Activated CD8-positive, alpha-beta T cell treated with anti-CD3 and anti-CD28 coated beads for 36 hours (primary cell): ENCODE measurements around the gene HPD. TPM values are rescaled to one million over a fixed set of nuclear protein-coding genes. Genes with fewer than 3 reads are reported as not detected.

Source experiments
- ATAC-seq: fragments of 200-7000 bp; cut with Tn5 transposase; one replicate; pipeline ENCODE4 v1.10.0; 2021; ENCODE audit warnings: mild to moderate bottlenecking, moderate library complexity
- CTCF ChIA-PET: fragments of 350-600 bp; sonication (Branson Sonifier 250); formaldehyde crosslinking; loops from one replicate; lab custom pipeline; 2021; ENCODE audit warnings: antibody characterized with exemption; lab: Charles Lee
- POLR2A ChIA-PET: fragments of 350-600 bp; sonication (Branson Sonifier 250); formaldehyde crosslinking; loops from one replicate; lab custom pipeline; 2021; ENCODE audit warnings: antibody characterized with exemption; lab: Charles Lee
- DNase-seq: peaks from one replicate; pipeline ENCODE4 v3.0.0-alpha.2; 2020
- H3K27ac Mint-ChIP-seq: one replicate; pipeline ENCODE4 v1.8.0; 2021; ENCODE audit warnings: mild to moderate bottlenecking, mixed read lengths
- H3K27me3 Mint-ChIP-seq: one replicate; pipeline ENCODE4 v1.8.0; 2021; ENCODE audit warnings: mixed read lengths
- H3K36me3 Mint-ChIP-seq: one replicate; pipeline ENCODE4 v1.8.0; 2021; ENCODE audit warnings: low read depth, mixed read lengths
- H3K4me1 Mint-ChIP-seq: one replicate; pipeline ENCODE4 v1.8.0; 2021; ENCODE audit warnings: low read depth, mixed read lengths
- H3K4me3 Mint-ChIP-seq: one replicate; pipeline ENCODE4 v1.8.0; 2021; ENCODE audit warnings: mild to moderate bottlenecking, moderate library complexity, mixed read lengths
- H3K9me3 Mint-ChIP-seq: one replicate; pipeline ENCODE4 v1.8.0; 2021; ENCODE audit warnings: mixed read lengths
- intact Hi-C: fragments of 100-400 bp; cut with micrococcal nuclease; formaldehyde crosslinking; loops from one replicate; pipeline ENCODE4 v1.10.0; 2022
- total RNA-seq, 2 experiments: library from RNA; stranded (reverse); gene quantifications; one replicate each; pipeline ENCODE4 v1.2.3, GENCODE V29; 2021
- TF ChIP-seq, protein P1 (sequence below): fragments of 200-600 bp; IDR thresholded peaks from one replicate; pipeline ENCODE4 v1.8.0; 2022; ENCODE audit warnings: antibody characterized with exemption, mild to moderate bottlenecking

The HPD gene
- total RNA-seq, 2 experiments from 2014 or later: not detected

- TF ChIP-seq, protein P1, sequence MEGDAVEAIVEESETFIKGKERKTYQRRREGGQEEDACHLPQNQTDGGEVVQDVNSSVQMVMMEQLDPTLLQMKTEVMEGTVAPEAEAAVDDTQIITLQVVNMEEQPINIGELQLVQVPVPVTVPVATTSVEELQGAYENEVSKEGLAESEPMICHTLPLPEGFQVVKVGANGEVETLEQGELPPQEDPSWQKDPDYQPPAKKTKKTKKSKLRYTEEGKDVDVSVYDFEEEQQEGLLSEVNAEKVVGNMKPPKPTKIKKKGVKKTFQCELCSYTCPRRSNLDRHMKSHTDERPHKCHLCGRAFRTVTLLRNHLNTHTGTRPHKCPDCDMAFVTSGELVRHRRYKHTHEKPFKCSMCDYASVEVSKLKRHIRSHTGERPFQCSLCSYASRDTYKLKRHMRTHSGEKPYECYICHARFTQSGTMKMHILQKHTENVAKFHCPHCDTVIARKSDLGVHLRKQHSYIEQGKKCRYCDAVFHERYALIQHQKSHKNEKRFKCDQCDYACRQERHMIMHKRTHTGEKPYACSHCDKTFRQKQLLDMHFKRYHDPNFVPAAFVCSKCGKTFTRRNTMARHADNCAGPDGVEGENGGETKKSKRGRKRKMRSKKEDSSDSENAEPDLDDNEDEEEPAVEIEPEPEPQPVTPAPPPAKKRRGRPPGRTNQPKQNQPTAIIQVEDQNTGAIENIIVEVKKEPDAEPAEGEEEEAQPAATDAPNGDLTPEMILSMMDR: no peak
- H3K27ac Mint-ChIP-seq: no peak overlapping the region
- no peak overlapping the region for H3K4me3 Mint-ChIP-seq
- H3K36me3 Mint-ChIP-seq: peaks cover 30% of the 10 kb centered on the region
- intact Hi-C loops: no loop called here
- ATAC-seq (no peak), DNase-seq (no peak)
- peaks cover 2% of the 10 kb centered on the region for H3K4me1 Mint-ChIP-seq
- H3K27me3 Mint-ChIP-seq: no peaks in the 10 kb centered on the region
- CTCF ChIA-PET: interaction anchor here (1.0 to 1.5 kb wide), 2 partner anchors 15 to 30 kb away, joined by 3 to 4 read pairs; no protein-coding TSS in a partner anchor
- POLR2A ChIA-PET: interaction anchor here (0.7 to 3.4 kb wide), 7 partner anchors 10 to 63 kb away, joined by 3 to 17 read pairs (median 5); no protein-coding TSS in a partner anchor
- no peaks in the 10 kb centered on the region for H3K9me3 Mint-ChIP-seq
These were observed 32.1 kb downstream of the HPD start for GRCh38 chr12:121826318-121827150.

GRCh38 chr12:121825041-121825523 is 33.6 kb downstream of the HPD start:
- TF ChIP-seq, protein P1: no peak
- no peak overlapping the region for H3K27ac Mint-ChIP-seq
- DNase-seq: no peak
- ChIA-PET CTCF (no interaction called here), POLR2A (interaction anchor here (3.4 kb wide), 1 partner anchor 13 kb away, joined by 17 read pairs; no protein-coding TSS in a partner anchor)
- intact Hi-C loops: no loop called here
- H3K4me3 Mint-ChIP-seq: no peak overlapping the region
- H3K4me1 Mint-ChIP-seq: peaks cover 2% of the 10 kb centered on the region
- peaks cover 29% of the 10 kb centered on the region for H3K36me3 Mint-ChIP-seq
- ATAC-seq: no peak
- no peaks in the 10 kb centered on the region for H3K27me3 Mint-ChIP-seq
- H3K9me3 Mint-ChIP-seq: no peaks in the 10 kb centered on the region

- H3K9me3 Mint-ChIP-seq: no peaks in the 10 kb centered on the region
- ATAC-seq: no peak
- ChIA-PET POLR2A (no interaction called here), CTCF (interaction anchor here (1.3 kb wide), 1 partner anchor 29 kb away, joined by 6 read pairs; no protein-coding TSS in a partner anchor)
- TF ChIP-seq, protein P1: no peak
- no peak overlapping the region for H3K27ac Mint-ChIP-seq
- no peak overlapping the region for H3K4me3 Mint-ChIP-seq
- peaks cover 24% of the 10 kb centered on the region for H3K36me3 Mint-ChIP-seq
- intact Hi-C loops: no loop called here
- no peaks in the 10 kb centered on the region for H3K27me3 Mint-ChIP-seq
- peaks cover 2% of the 10 kb centered on the region for H3K4me1 Mint-ChIP-seq
- DNase-seq: no peak
These were observed 34.9 kb downstream of the HPD start for GRCh38 chr12:121823727-121824115.

DNA sequence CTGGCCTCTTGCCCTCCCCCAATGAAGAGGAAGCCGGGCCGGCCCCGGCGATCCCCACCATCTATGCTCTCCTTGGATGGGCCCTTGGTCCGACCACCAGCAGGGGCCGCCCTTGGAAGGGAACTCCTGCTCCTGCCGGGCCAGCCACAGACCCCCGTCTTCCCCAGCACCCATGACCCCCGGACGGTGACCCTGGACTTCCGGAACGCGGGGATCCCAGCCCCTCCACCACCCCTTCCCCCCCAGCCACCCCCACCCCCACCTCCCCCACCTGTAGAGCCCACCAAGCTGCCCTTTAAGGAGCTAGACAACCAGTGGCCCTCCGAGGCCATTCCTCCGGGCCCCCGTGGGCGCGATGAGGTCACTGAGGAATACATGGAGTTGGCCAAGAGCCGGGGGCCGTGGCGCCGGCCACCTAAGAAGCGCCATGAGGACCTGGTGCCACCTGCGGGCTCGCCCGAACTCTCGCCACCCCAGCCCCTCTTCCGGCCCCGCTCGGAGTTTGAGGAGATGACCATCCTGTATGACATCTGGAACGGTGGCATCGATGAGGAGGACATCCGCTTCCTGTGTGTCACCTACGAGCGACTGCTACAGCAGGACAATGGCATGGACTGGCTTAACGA is 35.4 kb downstream of the HPD start:
- TF ChIP-seq, protein P1: no peak
- intact Hi-C loops: no loop called here
- Mint-ChIP-seq H3K27ac (no peak overlapping the region), H3K27me3 (no peaks in the 10 kb centered on the region), H3K4me3 (no peak overlapping the region), H3K36me3 (peaks cover 19% of the 10 kb centered on the region), H3K4me1 (peaks cover 2% of the 10 kb centered on the region), H3K9me3 (no peaks in the 10 kb centered on the region)
- CTCF ChIA-PET: interaction anchor here (1.3 kb wide), 1 partner anchor 28 kb away, joined by 6 read pairs; no protein-coding TSS in a partner anchor
- POLR2A ChIA-PET: no interaction called here
- no peak for DNase-seq
- ATAC-seq: no peak
